ENCODE results near the gene TRIM17.

The TRIM17 gene

DNA sequence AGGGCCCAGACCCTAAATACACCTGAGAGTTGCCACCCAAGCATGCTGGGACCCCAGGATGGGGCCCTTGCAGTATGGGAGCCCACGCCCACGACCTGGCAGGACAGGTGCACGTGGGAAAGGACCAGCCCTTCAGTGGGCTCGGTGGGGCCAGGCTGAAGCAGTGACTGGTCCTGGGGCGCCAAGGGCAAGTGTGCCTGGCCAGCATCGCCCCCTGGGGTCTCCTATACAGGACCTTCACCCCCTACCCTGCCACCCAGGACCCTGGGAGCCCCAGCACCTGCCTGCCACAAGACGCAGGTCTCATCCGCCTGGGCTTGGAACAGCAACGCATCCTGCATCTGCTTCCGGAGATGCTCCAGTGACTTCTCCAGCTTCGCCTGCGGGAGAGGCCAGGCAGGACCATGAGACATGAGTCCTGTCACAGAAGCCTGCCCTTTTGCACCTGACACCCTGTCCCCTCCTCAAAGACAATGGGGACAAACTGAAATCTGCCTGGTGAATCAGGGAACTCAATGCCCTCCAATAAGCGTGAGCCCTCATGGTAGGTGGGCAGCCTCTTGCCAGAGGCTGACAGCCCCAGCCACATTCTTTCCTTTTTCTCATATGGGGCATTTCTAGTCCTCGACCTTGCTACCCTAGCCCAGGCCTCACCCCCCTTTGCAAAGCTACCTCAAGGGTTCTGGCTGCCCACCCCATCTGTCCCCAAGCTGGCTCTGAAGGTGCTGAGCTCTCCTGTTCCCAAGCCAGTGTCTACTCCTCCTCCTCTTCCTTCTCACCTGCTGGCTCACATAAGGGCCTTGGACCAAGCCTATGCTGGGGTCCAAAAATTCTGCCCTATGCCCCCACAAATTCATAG, 14.7 kb downstream of the TRIM17 start:
- H3K4me3 ChIP-seq (ENCODE audit: low read depth, low read length), result no peak overlapping the region
- DNase-seq (ENCODE audit: low read depth), result no peak
- TF ChIP-seq, protein P1, sequence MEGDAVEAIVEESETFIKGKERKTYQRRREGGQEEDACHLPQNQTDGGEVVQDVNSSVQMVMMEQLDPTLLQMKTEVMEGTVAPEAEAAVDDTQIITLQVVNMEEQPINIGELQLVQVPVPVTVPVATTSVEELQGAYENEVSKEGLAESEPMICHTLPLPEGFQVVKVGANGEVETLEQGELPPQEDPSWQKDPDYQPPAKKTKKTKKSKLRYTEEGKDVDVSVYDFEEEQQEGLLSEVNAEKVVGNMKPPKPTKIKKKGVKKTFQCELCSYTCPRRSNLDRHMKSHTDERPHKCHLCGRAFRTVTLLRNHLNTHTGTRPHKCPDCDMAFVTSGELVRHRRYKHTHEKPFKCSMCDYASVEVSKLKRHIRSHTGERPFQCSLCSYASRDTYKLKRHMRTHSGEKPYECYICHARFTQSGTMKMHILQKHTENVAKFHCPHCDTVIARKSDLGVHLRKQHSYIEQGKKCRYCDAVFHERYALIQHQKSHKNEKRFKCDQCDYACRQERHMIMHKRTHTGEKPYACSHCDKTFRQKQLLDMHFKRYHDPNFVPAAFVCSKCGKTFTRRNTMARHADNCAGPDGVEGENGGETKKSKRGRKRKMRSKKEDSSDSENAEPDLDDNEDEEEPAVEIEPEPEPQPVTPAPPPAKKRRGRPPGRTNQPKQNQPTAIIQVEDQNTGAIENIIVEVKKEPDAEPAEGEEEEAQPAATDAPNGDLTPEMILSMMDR (conservative IDR thresholded peaks at IDR 0.05; ENCODE audit: low read depth, low read length), result no peak

- TF ChIP-seq, protein P1 (conservative IDR thresholded peaks at IDR 0.05; ENCODE audit: low read depth, low read length), result no peak
- no peak for DNase-seq (ENCODE audit: low read depth)
- no peak overlapping the region for H3K4me3 ChIP-seq (ENCODE audit: low read depth, low read length)
Observed at GRCh38 chr1:228400692-228401454, 15.8 kb downstream of the TRIM17 start.

- DNase-seq (ENCODE audit: low read depth), result no peak
- TF ChIP-seq, protein P1 (conservative IDR thresholded peaks at IDR 0.05; ENCODE audit: low read depth, low read length), result no peak
- H3K4me3 ChIP-seq (ENCODE audit: low read depth, low read length), result no peak overlapping the region
Observed at GRCh38 chr1:228400237-228400651, 16.4 kb downstream of the TRIM17 start.

DNA sequence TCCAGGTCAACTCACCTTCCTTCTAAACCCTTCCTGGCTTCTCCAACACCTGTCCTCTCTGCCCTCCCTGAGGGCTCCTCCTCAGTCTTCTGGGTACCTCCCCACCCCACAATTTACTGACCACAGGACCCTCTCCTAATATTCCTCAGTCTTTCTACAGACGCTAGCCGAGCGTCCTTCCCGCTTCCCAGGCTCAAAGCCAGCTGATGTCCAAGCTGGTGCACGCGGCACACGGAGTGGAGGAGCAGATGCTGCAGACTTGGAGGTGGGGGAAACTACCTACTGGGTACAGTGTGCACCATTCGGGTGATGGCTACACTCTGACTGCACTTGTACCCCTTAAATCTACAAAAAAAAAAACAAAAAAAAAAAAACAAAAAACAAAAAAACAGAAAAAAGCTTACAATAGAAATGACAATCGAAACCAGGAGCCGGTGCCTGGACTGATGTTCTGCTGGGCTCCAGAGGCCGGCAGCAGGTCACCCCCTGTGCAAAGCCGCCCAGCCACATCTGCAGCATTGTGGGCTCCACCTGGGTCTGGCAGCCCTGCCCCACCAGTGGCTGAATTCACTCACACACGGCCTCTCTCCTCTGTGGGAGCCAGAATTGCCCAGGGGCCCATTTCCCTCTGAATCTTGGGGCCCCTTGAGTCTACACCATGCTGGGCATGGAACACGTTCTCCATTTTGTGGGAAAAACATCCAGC, 17.0 kb downstream of the TRIM17 start:
- TF ChIP-seq, protein P1 (conservative IDR thresholded peaks at IDR 0.05; ENCODE audit: low read depth, low read length), result no peak
- no peak overlapping the region for H3K4me3 ChIP-seq (ENCODE audit: low read depth, low read length)
- DNase-seq (ENCODE audit: low read depth), result no peak

GRCh38 chr1:228398741-228399461, 17.8 kb downstream of the TRIM17 start:
- TF ChIP-seq, protein P1 (conservative IDR thresholded peaks at IDR 0.05; ENCODE audit: low read depth, low read length), result no peak
- H3K4me3 ChIP-seq (ENCODE audit: low read depth, low read length), result no peak overlapping the region
- no peak for DNase-seq (ENCODE audit: low read depth)

GRCh38 chr1:228397966-228398365, 18.7 kb downstream of the TRIM17 start:
- DNase-seq (ENCODE audit: low read depth), result no peak
- H3K4me3 ChIP-seq (ENCODE audit: low read depth, low read length), result no peak overlapping the region
- TF ChIP-seq, protein P1 (conservative IDR thresholded peaks at IDR 0.05; ENCODE audit: low read depth, low read length), result no peak

All from choroid plexus epithelial cell (primary cell).